ENCODE data around the gene BCAN.
A peak's percentile ranks its signal among the peaks of the same experiment; 100 is the strongest.

BCAN gene

DNA sequence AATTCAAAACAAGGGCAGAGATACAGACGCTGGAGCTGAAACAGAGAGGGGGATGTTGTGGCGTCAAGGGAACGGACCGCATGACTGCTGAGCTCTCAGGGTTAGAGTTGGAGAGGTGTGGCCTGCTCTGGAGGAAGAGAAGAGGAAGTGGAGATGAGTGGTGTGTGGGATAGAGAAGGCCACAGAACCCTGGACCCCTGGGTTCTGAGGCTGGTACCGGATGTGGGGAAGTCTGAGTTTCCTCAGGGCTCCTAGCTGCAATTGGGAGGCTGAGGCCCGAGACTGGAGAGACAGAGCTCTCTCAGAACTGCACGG lies 1.8 kb downstream of the BCAN start:
- DNase-seq = peak in 1 of 56 donors; percentile 24

DNA sequence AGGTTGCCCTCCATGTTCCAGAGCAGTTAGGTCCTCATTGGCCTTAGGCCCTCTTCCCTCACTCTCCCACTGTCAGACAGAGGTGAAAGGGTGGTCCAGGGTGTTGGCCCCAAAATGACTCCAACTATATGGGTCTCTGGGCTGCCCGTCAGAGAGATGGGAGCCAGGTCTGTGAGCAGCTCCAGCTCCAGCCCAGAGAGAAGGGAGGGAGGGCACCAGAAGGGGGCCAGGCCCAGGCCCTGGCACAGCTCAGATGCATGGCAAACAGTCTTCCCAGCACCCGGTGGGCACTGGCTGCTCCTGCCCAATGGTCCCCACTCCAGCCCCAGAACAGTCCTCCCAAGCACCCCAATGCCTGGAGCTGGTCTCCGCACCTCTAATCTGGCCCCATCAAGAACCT lies 2.2 kb downstream of the BCAN start:
- DNase-seq = peak in 1 of 56 donors; percentile 17

DNA sequence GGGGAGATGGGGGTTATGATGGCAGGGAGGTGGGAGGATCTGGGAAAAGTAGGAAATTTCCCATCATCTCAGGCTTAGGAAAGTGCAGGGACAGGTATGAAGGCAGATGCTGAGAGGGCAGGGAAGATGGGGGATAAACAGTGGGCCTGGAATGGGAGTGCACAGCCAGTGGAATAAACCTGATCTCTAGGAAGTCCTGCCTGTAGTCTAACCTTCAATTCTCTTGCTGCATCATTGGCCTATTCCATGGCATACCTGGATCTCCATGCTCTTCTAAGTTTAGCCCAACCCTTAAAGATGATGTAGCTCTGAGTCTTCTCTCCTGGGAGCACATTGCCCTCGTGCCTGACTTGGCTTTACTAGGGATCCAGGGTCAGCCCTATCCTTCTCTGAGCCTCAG lies 2.7 kb downstream of the BCAN start:
- DNase-seq = no peak

DNA sequence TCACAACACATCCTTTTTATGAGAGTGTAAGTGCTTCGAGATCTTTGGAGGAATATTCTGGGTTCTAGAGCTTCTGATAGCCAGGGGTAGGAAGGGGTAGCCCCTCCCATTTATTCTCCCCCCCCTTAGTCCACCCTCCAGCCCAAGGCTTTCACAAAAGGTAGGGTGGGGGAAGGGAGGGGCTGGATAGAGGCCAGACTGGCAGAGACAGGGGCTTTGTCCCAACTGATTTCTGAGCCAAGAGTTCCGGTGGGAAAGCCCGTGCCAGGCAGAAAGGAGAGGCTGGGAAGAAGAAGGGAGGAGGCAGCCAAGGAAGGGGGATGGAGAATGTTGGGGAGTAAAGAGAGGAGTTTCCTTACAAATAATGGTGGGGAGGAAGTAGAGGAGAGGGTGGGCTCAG lies 3.1 kb downstream of the BCAN start:
- DNase-seq = peak in 26 of 56 donors; percentile 8 to 67 (median 35)

DNA sequence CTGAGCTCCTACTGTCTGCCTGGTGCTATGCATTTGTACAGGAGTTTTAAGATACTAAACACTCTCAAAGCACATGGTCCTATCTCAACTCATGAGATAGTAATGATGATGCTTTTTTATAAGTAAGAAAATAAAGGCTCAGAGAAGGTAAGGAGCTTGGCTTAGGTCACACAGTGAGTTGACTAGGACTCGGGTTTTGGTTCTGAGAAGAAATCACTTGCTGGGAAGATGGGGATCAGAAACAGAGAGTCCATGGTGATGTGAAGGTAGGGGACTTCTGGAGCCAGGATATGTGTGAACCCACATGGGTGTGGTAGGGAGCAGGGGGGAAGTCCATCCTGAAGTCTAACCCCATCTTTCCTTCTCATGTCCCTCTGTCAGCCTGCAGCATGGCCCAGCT lies 3.7 kb downstream of the BCAN start:
- DNase-seq = no peak

DNA sequence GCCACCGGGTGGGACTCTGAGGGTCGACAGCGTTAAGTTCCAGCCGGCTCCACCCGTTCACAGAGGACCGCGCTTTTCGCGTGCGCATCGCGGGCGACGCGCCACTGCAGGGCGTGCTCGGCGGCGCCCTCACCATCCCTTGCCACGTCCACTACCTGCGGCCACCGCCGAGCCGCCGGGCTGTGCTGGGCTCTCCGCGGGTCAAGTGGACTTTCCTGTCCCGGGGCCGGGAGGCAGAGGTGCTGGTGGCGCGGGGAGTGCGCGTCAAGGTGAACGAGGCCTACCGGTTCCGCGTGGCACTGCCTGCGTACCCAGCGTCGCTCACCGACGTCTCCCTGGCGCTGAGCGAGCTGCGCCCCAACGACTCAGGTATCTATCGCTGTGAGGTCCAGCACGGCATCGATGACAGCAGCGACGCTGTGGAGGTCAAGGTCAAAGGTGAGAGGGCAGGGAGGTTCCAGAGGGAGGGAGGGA lies 4.9 kb downstream of the BCAN start:
- no peak for DNase-seq

DNA sequence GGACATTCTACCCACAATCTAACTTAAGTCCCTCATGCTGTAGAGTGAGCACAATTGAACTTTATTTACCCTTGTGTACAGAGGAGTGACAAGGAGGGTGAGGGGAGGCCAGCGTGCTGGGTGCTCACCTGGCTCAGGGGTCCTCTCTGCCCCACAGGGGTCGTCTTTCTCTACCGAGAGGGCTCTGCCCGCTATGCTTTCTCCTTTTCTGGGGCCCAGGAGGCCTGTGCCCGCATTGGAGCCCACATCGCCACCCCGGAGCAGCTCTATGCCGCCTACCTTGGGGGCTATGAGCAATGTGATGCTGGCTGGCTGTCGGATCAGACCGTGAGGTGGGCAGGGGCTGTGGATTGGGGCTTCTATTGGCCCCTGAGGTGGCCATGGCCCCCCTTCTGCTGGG lies 5.4 kb downstream of the BCAN start:
- DNase-seq = no peak

DNA sequence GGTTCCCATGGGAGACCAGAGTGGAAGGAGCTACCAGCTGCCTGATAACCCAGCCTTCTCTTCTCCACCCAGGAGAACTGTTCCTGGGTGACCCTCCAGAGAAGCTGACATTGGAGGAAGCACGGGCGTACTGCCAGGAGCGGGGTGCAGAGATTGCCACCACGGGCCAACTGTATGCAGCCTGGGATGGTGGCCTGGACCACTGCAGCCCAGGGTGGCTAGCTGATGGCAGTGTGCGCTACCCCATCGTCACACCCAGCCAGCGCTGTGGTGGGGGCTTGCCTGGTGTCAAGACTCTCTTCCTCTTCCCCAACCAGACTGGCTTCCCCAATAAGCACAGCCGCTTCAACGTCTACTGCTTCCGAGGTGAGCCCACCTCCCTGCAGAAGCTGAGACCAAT lies 6.6 kb downstream of the BCAN start:
- no peak for DNase-seq

DNA sequence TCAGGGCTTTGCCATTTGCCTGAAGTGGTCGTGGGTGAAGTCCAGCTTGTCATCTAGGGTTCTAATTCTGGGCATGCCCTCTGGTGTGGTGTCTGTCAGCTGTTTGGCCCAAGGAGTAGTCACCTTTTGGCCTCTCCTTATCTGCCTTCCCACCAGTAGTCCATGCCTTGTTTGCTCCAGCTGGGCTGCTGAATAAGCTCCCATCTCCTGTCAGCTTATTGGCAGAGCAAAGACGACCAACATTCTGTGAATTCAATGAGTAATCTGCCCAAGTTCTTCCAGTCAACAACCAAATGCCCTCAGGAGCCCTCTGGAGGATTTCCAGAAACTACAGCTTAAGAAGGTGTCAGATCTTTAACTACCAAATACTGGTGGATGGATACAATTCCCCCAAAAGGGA lies 7.0 kb downstream of the BCAN start:
- DNase-seq = no peak

DNA sequence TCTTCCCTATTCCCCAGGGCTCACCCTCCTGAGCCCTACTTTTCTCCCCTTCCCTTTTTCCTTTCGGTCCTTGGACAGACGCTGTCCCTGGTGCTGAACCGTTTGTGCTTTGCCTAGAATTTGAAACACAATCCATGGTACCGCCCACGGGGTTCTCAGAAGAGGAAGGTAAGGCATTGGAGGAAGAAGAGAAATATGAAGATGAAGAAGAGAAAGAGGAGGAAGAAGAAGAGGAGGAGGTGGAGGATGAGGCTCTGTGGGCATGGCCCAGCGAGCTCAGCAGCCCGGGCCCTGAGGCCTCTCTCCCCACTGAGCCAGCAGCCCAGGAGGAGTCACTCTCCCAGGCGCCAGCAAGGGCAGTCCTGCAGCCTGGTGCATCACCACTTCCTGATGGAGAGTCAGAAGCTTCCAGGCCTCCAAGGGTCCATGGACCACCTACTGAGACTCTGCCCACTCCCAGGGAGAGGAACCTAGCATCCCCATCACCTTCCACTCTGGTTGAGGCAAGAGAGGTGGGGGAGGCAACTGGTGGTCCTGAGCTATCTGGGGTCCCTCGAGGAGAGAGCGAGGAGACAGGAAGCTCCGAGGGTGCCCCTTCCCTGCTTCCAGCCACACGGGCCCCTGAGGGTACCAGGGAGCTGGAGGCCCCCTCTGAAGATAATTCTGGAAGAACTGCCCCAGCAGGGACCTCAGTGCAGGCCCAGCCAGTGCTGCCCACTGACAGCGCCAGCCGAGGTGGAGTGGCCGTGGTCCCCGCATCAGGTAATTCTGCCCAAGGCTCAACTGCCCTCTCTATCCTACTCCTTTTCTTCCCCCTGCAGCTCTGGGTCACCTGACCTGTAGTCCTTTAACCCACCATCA lies 10.4 kb downstream of the BCAN start:
- DNase-seq = no peak

DNA sequence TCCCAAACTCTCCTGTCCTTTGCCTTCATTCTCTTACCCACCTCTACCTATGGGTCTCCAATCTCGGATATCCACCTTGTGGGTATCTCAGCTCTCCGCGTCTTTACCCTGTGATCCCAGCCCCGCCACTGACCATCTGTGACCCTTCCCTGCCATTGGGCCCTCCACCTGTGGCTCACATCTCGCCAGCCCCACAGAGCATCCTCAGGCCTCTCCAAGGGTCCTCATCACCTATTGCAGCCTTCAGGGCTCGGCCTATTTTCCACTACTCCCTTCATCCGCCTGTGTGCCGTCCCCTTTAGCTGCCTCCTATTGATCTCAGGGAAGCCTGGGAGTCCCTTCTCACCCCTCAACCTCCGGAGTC lies 11.1 kb downstream of the BCAN start:
- no peak for DNase-seq

DNA sequence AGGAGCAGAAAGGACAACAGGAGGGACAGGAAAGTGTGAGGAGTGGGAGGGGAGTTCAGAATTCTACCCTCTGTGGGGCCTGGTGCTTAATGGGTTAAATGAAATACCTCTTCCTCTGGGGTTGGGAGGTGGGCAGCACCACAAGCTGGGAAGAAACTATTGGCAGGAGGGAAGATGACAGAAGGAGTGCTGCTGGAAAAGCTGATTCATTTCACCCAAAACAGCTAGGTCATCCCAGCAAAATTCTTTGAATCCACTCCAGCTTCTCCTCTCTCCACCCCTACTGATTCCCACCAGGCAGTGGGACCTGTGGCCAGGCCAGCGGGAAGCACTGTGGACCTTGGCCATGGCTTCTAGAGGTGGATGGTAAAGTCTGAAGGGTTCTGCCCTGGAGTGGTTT lies 12.8 kb downstream of the BCAN start:
- no peak for DNase-seq

DNA sequence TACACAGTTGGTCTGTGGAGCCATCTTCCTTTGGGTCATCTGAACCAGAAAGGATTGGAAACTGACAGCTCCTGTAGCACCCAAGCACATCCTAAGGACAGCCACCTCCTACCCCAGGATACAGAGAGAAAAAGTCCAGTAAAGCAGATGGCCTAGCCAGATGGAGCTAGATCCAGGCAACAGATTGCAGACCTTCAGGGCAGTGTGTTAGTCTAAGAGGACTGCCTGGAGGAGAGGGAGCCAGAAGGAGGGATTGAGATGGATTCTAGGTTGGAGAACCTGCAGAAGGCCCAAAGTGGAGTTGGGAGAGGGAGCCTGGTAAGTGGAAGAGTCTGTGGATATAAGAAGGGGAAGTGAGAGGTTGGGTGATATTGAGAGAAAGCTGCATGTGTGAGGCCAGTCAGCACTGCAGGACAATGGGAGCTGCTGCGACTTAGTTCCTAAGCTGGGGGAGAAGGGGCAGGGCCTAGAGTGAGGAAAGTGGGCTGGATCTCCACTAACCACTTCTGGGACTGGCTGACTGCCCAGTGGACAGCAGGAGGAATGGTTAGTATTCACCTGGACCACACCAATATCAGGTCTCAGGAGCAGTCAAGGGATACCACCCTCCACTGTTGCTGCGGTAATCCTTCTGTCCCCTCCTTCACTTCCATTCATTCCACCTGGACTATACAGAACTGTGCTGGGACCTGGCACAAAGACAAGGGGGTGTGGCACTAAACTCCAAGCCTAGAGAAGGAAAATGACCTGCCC lies 13.4 kb downstream of the BCAN start:
- no peak for DNase-seq

DNA sequence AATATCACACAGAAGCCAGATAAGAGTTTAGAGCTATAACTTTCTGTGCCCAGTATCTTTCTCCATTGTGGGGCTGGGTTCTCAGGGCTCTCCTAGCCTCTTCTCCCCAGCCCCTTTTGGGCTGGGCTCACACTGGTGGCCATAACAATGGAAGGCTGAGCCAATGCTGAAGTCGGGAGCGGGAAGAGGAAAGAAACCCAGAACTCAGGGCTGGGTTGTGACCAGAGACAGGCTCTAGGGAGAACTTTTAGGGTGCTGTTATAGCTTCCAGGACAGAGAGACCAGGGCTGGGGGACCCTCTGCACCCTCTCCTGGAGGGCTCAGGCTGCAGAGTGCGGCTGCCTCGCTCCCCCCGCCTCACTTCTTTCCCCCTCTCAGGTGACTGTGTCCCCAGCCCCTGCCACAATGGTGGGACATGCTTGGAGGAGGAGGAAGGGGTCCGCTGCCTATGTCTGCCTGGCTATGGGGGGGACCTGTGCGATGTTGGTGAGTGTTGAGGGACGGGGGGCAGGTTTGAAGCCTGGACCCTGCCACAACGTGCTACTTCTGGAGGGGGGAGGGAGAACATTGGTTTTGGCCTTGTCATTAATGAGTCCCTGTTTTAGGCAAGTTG lies 14.1 kb downstream of the BCAN start:
- DNase-seq = no peak

DNA sequence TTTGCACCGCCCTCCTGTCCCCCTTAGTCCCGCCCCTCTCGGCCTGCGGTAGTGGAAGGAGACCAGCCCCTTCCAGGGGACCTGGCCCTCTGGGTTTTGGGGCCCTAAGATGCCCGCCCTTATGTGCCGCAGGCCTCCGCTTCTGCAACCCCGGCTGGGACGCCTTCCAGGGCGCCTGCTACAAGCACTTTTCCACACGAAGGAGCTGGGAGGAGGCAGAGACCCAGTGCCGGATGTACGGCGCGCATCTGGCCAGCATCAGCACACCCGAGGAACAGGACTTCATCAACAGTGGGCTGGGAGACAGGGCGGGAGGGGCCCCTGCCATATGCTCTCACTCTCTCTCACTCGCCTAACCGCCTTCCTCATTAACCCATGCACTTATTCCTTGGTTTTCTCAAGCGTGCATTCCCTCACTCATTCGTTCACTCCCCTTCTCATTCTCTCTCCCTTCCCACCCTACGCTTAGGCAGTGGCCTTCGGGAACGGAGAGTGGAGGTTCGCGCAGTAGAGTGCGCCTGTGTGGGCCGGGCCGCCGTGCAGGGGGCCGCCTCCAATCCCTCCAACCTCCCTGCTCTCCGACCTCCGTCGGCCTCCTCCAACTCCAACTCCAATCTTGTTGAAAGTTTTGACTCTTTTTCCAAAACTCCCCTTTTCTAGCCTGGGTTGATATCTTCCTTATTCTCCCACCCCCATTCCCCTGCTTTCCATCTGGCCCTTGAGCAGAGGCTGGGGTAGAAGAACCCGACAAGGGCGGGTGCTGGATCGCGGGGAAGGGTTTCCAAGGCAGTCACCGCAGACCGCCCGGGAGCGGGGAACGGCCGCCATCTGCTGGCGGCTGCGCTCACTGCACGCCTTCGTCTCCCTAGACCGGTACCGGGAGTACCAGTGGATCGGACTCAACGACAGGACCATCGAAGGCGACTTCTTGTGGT lies 15.2 kb downstream of the BCAN start:
- DNase-seq = peak in 51 of 56 donors; percentile 21 to 87 (median 67)

DNA sequence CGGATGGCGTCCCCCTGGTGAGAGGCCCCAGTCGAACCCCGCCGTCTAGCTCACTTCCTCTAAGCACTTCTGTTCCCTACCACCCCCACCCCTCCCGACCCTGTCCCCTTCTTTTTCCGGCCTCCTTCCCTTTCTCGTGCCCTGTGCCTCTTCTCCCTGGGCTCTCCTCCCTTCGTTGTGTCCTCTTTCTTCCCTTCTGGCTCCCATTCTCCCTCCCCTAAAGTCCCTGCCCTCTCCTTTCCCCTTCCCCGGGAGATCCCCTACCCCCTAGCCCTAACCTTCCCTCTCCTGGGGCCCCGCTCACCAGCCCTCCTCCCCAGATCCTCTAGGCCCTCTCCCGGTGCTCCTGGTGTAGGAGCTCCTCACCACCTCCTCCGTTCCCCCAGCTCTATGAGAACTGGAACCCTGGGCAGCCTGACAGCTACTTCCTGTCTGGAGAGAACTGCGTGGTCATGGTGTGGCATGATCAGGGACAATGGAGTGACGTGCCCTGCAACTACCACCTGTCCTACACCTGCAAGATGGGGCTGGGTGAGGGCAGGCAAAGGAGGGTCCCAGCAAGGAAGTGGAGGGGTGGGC lies 15.9 kb downstream of the BCAN start:
- DNase-seq = no peak

DNA sequence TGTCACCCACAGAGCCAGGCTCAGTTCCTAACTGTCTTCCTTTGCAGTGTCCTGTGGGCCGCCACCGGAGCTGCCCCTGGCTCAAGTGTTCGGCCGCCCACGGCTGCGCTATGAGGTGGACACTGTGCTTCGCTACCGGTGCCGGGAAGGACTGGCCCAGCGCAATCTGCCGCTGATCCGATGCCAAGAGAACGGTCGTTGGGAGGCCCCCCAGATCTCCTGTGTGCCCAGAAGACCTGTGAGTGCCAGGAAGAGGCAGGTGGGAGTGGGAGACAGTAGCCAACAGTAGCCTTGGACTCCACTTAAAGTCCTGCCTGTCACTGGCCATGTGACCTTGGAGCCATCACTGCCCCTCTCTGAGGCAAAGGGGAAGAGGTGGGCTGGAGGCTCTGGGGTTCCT lies 16.6 kb downstream of the BCAN start:
- no peak for DNase-seq

DNA sequence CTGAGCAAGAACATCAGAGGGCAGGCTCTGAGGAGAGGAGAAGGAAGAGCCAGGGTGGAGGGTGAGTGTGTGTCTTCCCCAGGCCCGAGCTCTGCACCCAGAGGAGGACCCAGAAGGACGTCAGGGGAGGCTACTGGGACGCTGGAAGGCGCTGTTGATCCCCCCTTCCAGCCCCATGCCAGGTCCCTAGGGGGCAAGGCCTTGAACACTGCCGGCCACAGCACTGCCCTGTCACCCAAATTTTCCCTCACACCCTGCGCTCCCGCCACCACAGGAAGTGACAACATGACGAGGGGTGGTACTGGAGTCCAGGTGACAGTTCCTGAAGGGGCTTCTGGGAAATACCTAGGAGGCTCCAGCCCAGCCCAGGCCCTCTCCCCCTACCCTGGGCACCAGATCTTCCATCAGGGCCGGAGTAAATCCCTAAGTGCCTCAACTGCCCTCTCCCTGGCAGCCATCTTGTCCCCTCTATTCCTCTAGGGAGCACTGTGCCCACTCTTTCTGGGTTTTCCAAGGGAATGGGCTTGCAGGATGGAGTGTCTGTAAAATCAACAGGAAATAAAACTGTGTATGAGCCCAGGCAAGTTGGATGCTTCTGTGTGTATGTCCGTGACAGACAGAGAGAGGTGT lies 17.1 kb downstream of the BCAN start:
- DNase-seq = no peak

DNA sequence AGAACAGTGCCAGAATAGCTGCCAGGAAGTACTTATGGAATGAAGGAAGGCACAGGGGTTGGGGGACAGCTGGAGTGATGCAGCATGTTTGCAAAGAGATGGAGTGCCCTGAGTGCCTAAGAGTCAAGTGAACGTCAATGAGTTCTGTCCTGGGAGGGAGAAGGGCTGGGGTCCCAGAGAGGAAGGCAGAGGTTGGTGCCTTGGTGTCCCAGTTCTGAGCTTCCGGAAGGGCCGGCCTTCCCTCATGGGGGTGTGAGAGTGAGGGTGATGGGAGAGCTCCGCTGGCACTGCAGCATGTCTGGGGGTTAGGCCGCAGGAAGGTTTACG lies 17.7 kb downstream of the BCAN start:
- DNase-seq = no peak

DNA sequence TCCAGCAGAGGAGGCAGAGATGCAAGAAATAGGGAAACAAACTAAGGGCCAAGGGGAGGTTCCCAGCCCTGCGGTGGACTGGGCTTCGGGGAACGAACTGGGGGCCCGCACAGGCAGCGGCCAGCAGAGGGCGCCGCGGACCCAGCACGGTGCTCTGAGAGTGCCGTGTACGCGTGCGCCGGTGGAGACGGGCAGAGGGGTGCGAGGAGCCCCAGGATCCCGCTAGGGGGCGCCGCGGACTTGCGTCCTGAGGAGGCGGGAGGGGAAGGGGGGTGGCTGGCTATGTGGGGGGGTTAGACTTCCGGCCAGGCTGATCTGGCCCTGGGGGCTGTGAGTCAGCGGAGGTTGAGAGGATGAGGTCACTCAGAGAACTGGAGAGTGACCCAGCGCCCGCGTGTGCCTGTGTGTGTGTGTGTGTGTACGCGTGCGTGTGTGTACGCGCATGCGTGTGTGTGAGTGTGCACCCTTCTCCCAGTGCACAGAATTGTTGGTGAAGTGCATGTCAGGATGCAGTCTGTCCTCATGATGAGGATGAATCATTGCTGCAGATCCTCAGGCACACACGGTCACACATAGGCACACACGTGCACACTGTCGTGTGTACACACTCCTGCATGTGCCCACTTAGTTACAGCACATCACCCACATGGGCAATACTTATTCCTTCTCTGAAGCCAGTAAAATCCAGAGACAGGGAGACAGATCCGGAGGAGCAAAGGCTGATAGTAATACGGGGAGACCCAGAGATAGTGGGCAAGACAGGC lies 18.3 kb downstream of the BCAN start:
- DNase-seq = peak in 55 of 56 donors; percentile 57 to 97 (median 87)
